ENCODE results near the gene ANKRD34C.

Gene ANKRD34C

DNA sequence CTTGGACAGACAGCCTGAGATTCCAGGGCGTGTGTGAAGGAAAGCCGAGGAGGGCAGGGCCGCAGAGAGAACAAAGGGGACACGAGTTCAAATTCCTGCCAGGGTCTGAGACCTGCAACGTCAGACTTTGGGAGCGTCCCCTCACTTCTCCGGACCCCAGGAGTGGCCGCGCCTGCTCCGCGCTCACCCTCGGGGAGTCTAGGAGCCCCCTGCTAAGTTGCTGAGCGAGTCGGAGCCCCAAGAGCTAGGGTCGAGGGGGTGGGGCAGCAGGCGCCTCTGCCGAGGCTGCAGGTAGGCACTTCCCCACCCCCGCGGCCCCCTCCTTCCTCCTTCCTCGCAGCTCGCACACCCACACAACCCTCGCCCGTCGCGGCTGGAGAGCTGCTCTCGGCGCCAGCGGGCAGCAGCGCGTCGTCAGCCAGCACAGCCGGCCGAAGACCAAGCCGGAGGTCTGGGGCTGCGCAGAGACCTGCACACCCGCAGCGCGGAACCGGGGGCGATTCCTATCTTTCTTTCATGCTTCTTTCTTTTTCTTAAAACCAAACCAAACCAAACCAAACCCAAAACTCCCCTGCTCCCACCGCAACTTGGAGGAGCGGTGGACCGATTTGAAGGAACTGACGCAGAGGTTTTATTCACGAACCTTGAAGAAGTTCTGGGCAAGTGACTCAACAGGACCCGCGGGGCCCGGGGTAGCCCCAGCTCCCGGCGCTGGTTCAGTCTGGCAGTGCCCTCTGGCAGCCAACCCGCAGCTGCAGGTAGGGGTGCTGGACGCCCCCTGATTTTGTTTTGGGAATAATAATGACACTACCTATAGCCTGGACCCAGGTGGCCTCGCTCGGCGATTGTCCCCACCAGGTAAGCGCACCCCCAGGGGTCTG lies at the start of gene ANKRD34C:
Gene ANKRD34C (plus strand): TSS at position 352 of the 881 bp plus-strand sequence. CDS start 10,563 bp downstream, outside the sequence.
- no peak for DNase-seq (ENCODE audit: low read depth in 2 of 3, low spot score in 1 of 3)

GRCh38 chr15:79233236-79233635 lies 49.3 kb upstream of the ANKRD34C start:
- DNase-seq (ENCODE audit: low read depth in 2 of 3, low spot score in 1 of 3) = no peak

DNA sequence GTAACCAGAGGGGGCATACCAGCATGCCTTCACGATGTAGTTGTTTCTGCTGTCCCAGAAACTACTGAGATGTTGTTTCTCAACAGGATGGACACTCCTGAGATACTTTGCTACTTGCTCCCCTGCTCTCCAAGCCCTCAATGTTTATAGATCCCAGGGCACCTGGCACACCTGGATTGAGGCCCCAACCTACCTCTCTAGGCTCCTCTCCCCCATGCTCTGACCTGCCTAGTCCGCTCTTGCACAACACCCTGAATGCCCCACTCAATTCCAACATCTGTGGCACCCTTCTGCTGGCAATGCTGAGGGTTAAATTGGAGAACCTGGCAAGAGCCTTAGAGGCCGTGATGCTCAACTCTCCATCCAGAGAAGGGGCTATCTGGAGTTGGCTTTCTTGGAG lies 42.5 kb upstream of the ANKRD34C start:
- no peak for DNase-seq (ENCODE audit: low read depth in 2 of 3, low spot score in 1 of 3)

DNA sequence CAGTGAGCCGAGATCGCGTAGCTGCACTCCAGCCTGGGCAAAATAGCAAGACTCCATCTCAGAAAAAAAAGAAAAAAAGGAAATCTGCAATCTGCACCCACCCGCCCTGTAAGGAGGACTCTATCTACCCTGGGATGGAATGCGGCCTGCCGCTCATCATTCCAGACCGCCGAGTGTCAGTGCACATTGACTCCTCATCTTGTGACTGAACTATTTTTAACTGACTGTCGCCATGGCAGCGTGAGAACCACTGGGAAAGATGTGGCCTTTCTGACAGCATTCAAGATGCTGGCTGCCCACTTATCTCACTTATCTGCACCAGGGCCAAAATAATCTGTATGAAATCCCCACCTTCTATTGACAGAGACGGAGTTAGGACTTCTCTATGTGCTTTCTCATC lies 38.8 kb upstream of the ANKRD34C start:
- no peak for DNase-seq (ENCODE audit: low read depth in 2 of 3, low spot score in 1 of 3)

GRCh38 chr15:79244876-79245275 lies 37.6 kb upstream of the ANKRD34C start:
- no peak for DNase-seq (ENCODE audit: low read depth in 2 of 3, low spot score in 1 of 3)

- no peak for DNase-seq (ENCODE audit: low read depth in 2 of 3, low spot score in 1 of 3)
Observed at GRCh38 chr15:79248183-79248582, 34.3 kb upstream of the ANKRD34C start.

- no peak for DNase-seq (ENCODE audit: low read depth in 2 of 3, low spot score in 1 of 3)
Observed at GRCh38 chr15:79257454-79257853, 25.1 kb upstream of the ANKRD34C start.

- no peak for DNase-seq (ENCODE audit: low read depth in 2 of 3, low spot score in 1 of 3)
Observed at GRCh38 chr15:79261836-79262235, 20.7 kb upstream of the ANKRD34C start.

GRCh38 chr15:79265167-79265566 lies 17.4 kb upstream of the ANKRD34C start:
- no peak for DNase-seq (ENCODE audit: low read depth in 2 of 3, low spot score in 1 of 3)

DNA sequence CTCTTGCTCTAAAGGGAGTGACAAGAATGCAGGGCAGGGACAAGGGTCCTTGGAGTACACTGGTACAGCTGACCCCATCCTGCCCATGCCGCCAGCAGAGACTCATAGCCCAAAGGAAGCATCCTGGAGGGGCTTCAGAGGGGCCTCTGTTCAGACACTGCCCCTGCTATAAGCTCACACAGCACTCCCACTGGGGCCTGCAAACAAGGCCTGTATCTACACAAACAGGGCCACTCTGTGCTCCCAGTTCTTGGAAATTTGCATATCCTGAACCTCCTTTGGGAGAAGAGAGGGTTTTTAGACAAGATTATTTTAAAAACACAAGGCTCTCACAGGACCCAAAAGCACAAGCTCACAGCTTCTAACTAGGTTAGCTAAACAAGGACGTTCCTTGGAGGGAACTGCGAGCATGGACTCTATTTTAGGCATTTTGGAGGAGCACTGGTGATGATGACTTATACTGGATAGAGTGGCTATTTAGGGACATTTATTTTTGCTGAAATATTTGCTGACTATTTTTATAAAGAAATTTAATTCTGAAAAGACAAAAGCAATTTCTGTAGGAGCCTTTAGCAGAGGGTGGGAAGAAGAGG lies 16.4 kb upstream of the ANKRD34C start:
- DNase-seq (ENCODE audit: low read depth in 2 of 3, low spot score in 1 of 3) = no peak

- peak in 2 of 3 donors; percentile 19 to 20 for DNase-seq (ENCODE audit: low read depth in 2 of 3, low spot score in 1 of 3)
Observed at GRCh38 chr15:79283252-79284048, 928 bp downstream of the ANKRD34C start.

DNA sequence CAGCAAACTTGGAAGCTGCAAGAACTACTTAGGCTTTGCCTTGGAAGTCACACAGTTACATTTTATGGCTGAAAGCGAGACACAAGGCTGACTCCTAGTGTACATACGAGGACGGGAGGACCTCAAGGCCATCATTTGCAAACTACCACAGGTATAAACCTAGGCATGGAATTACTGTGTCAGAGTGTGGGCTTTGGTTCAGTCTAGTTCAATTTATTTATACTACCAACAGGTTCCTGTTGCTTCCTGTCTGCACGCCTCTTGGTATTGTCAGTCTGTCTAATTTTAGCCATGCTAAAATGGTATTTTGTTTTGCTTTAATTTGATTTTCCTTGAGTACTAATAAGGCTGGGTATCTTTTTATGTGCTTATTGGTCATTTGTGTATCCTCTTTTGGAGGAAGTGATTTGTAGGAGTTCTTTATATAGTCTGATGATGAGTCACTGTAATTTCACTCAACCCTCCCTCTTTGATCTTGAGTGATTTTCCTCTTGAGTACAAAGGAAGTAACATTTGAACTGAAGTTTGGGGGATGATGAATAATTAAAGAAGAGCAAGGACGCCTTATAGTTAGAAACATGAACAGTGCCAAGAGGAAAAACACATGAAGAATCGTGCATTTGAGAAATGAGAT lies 8.2 kb downstream of the ANKRD34C start:
- DNase-seq (ENCODE audit: low read depth in 2 of 3, low spot score in 1 of 3) = no peak

DNA sequence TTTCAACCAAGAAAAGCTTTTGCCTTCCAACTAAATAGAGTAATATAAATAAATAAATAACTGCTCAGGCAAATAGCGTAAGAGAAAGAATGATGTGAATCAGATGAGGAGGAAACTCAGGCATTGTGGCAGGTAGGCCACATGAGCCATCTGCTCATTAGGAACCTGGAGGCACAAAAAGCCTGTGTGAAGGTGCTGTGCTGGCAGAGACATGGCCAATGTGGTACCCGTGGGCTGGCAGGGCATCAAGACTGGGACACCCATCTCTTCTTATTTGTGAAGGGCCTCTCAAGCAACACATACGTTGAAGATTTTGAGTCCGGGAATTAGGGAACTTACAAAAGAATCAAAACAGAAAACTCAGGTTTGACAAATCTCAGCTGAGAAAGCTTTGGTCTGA lies 9.5 kb downstream of the ANKRD34C start:
- DNase-seq (ENCODE audit: low read depth in 2 of 3, low spot score in 1 of 3) = no peak

- DNase-seq (ENCODE audit: low read depth in 2 of 3, low spot score in 1 of 3) = no peak
Observed at GRCh38 chr15:79294075-79294474, 11.6 kb downstream of the ANKRD34C start.

DNA sequence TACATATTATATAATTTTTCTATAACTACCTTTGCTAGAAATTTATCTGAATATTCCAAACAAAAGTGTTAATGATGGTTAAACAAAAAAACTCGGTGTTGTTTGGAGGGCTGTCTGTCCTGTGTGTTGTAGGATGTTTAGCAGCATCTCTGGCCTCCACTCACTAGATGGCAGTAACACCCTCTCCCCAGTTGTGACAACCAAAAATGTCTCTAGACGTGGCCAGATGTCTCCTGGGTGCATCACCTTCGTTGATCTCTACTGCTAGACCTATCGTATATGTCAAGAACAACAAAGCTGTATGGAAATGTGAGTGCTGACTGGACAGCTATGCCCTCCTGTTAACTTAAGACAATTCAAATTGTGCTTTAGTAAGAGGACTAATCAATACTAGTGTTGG lies 14.1 kb downstream of the ANKRD34C start:
- no peak for DNase-seq (ENCODE audit: low read depth in 2 of 3, low spot score in 1 of 3)

DNA sequence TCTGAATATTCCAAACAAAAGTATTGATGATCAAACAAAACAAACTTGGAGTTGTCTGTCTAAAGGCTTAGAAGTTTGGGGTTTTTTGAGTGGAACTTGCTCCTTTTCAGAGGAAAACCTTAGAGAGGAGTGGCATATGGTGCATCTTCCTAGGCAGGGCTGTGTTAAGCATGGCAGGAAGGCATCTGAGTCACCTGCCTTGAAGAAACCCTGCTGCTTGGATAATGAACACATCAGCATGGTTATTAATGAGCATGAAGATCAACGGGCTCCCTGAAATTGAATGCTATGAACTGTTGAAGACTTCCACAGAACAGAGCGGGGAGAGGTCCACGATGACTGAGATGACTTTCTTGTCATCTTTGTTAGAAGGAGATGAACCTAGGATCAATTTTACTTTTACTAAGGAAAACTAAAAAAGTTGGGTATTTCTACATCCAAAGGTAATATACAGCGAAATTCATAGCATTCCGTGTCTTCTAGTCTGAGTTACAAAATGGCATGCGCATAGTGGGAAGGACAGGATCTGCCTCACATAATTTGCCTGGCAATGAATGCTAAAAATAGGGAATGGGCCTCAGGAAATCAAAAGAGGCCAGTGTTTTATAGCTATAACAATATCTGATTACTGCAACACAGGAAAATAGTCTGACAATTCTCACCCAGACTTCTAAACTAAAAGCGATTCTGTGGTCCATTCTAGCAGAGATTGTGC lies 16.8 kb downstream of the ANKRD34C start:
- no peak for DNase-seq (ENCODE audit: low read depth in 2 of 3, low spot score in 1 of 3)

GRCh38 chr15:79299841-79300235 lies 17.3 kb downstream of the ANKRD34C start:
- no peak for DNase-seq (ENCODE audit: low read depth in 2 of 3, low spot score in 1 of 3)

DNA sequence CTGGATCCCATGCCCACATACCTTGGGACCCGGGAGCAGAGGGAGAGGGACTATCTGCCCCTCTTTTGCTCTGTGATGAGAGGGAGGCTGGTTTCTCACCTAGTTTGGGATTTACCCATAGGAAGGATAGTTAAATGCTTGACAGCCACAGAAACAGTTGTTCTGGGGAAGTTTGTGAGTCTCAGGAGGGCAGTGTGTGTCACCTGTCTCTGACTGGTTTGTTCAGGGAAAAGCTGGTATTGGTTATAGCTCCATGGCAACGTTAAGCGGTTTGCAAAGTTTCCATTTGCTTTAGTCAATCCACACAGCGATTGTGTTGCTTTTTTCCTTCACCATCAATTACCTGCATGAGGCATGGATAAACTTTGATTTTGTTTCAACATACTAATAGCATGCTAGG lies 24.7 kb downstream of the ANKRD34C start:
- DNase-seq (ENCODE audit: low read depth in 2 of 3, low spot score in 1 of 3) = no peak

DNA sequence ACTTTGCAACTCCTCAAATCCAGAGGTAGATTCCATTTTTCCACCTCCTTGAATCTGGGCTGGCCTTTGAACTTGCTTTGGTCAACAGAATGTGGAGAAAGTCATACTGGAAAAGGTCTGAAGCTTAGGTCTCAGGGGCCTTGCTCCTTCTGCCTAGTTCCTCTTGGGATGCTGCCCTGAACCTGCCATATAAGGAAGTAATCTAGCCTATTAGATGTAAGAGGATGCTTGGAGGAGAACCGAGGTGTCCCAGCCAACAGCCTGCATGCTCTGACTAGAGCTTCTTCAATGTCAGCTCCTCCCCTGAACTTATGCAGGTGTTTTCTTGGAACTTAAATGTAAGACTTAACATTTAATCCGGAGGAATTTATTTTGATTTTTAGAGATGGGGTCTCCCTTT lies 26.4 kb downstream of the ANKRD34C start:
- no peak for DNase-seq (ENCODE audit: low read depth in 2 of 3, low spot score in 1 of 3)

DNA sequence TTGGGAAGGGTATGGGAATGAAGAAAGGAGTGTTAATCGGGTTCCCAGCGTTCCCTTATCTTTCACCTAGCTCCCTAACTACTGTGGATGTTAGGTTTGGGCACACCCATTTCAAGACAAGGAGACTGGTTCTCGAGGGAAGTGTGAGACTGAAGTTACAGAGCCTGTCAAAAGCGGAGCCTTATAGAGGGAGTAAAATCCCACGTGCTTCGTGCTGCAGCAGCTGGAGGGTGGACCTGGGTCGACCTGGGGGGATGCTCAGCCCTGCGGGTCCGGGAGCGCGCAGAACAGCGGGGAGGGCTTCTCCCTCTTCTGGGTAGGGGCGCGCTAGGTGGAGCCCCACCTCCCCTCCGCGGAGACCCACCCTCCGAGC lies 28.1 kb downstream of the ANKRD34C start:
- no peak for DNase-seq (ENCODE audit: low read depth in 2 of 3, low spot score in 1 of 3)

All from stimulated activated CD4-positive, alpha-beta T cell treated with anti-CD3 and anti-CD28 coated beads, Interleukin-12 subunit alpha, Interleukin-12 subunit beta, amount 100 ng/mL, for 48 hours (primary cell).